Astrocyte (in vitro differentiated cells and primary cell): ENCODE data around the gene SURF1.

Source experiments
- CTCF ChIP-seq: IDR thresholded peaks from 2 replicates; pipeline ENCODE4 v1.5.1; 2011; ENCODE audit warnings: low read depth, mild to moderate bottlenecking, inconsistent platforms, low read length, moderate library complexity; ENCODE audit not compliant: insufficient read depth
- EZH2 ChIP-seq: IDR thresholded peaks from 2 replicates; pipeline ENCODE4 v1.6.1; 2012; ENCODE audit warnings: mild to moderate bottlenecking, low read length, inconsistent platforms; ENCODE audit not compliant: insufficient read depth

GRCh38 chr9:133344071-133344470 is 12.2 kb downstream of the SURF1 start:
- TF ChIP-seq CTCF: no peak
- no peak for TF ChIP-seq EZH2
